Measurements from ENCODE around the gene NINL.

The NINL gene

DNA sequence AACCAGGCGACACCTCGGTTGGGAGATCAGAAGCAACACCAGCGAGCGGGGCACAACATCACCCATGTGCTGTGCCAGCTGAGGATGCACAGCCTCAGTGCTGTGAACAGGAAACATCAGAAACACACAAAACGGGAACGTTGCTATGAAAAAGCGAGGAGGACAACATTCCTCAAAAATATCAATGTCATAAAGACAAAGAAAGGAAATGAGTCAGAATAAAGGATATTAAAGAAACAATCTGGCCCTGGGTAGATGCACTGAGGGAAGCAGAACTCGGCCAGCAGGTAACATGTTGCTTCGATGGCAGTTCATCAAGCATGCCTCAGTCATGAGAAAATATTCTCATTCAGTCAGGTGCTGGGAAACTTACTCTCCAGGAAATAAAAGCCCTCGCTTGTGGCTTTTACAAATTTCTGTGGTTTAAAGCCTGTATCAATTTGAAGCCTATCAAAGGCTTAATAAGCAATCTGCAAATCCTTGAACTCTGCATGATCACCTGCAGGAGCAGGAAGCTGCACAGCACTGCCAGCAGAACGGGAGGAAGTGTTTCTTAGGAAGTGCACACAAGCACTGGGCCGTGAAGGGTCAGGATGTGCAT lies 100.3 kb downstream of the NINL start:
- Histone ChIP-seq H3K4me1 (ENCODE audit: insufficient read depth, low read length) (peaks cover 3% of the 10 kb centered on the region; the same call in 1 of the 2 replicates), H3K27me3 (ENCODE audit: insufficient read depth, low read length) (no peaks in the 10 kb centered on the region), H3K9me3 (ENCODE audit: insufficient read depth, low read depth, low read length) (no peaks in the 10 kb centered on the region), H3K36me3 (ENCODE audit: insufficient read depth, low read depth, low read length) (peaks cover 75% of the 10 kb centered on the region), H3K4me3 (ENCODE audit: low read length) (no peak overlapping the region), H3K27ac (ENCODE audit: low read length) (no peak overlapping the region), H3K9ac (ENCODE audit: low read depth, low read length) (no peak overlapping the region)

DNA sequence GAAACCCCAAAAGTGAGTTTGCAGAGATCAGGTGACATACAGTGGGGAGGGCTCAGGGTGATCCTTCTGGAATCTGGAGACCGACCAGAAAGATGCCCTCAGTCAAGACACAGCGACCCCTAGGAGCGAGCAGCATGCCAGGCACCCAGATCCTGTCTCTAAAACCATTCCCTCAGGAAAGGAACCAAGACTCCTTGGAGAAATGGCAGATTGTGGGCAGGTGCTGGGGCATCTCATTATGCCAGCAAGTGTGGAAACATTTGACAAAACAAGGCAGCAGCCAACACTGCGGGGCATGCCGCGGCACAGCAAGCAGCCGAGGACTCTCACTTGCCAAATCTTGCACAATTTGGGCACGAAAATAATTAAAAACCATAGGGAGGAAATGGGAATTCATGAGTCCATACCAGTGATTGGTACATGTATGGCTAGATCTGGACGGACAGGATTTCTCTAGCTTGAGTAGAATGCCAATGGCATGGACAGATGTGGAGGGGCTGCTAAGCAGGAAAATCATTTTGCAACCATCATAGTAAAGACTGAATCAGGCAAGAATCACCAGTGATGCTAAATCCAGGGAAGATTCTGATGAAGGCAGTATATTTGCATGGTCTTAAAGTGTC lies 101.0 kb downstream of the NINL start:
- Histone ChIP-seq H3K9ac (ENCODE audit: low read depth, low read length) (no peak overlapping the region), H3K4me3 (ENCODE audit: low read length) (no peak overlapping the region), H3K27me3 (ENCODE audit: insufficient read depth, low read length) (no peaks in the 10 kb centered on the region), H3K36me3 (ENCODE audit: insufficient read depth, low read depth, low read length) (peaks cover 82% of the 10 kb centered on the region), H3K4me1 (ENCODE audit: insufficient read depth, low read length) (no peaks in the 10 kb centered on the region), H3K27ac (ENCODE audit: low read length) (no peak overlapping the region), H3K9me3 (ENCODE audit: insufficient read depth, low read depth, low read length) (no peaks in the 10 kb centered on the region)

DNA sequence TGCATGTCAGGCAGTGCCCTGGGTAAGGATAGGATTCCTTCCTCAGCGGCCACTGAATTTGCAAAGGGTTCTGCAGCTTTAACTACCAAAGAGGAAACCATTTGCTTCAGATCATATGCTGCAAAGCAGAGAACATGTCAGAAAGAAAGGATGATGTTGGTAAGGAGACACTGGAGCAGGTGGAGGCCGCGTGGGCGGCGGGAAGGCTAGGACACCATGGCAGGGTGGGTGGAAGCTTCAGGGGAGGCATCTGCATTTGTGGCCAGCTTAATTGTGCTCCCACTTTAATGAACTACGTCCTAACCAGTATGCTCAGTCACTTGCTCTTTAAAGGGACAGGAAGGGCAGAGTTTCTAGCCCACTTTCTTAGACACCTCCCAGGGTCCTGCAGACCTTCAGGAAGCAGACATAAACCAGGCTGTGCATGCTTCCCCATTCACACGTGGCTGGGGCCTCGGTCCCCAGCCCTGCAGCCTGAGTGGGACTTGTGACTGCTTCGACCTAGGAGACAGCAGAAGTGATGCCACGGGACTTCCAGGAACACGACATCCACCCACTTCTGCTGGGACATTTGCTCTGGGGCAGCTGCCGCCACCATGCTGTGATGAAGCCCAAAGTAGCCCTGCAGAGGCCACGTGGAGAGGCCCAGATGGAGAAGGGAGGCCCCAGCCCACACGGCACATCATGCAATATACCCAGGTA lies 101.7 kb downstream of the NINL start:
- no peak overlapping the region for H3K4me3 ChIP-seq (ENCODE audit: low read length)
- H3K36me3 ChIP-seq (ENCODE audit: insufficient read depth, low read depth, low read length) = peaks cover 83% of the 10 kb centered on the region
- H3K27me3 ChIP-seq (ENCODE audit: insufficient read depth, low read length) = no peaks in the 10 kb centered on the region
- no peak overlapping the region for H3K9ac ChIP-seq (ENCODE audit: low read depth, low read length)
- H3K4me1 ChIP-seq (ENCODE audit: insufficient read depth, low read length) = no peaks in the 10 kb centered on the region
- no peaks in the 10 kb centered on the region for H3K9me3 ChIP-seq (ENCODE audit: insufficient read depth, low read depth, low read length)
- H3K27ac ChIP-seq (ENCODE audit: low read length) = no peak overlapping the region

DNA sequence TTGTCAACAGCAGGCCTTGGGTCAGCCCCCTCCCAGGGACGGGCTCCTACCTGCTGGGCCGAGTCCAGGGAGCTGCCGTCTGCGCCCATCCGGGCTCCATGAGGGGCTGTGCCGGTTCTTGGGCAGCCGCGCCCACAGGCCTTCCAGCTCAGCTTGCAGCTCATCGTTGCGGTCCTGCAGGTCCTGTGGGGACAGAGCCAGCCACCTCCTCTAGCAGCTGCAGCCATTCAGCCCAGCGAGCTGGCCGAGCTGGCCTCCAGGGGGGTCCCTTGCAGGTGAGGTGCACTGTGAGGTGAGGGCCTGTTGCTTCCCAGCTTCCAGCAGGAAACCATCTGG lies 103.4 kb downstream of the NINL start:
- Histone ChIP-seq H3K27me3 (ENCODE audit: insufficient read depth, low read length) (no peaks in the 10 kb centered on the region), H3K4me3 (ENCODE audit: low read length) (no peak overlapping the region), H3K36me3 (ENCODE audit: insufficient read depth, low read depth, low read length) (peaks cover 82% of the 10 kb centered on the region), H3K9me3 (ENCODE audit: insufficient read depth, low read depth, low read length) (no peaks in the 10 kb centered on the region), H3K27ac (ENCODE audit: low read length) (no peak overlapping the region), H3K9ac (ENCODE audit: low read depth, low read length) (no peak overlapping the region), H3K4me1 (ENCODE audit: insufficient read depth, low read length) (no peaks in the 10 kb centered on the region)

DNA sequence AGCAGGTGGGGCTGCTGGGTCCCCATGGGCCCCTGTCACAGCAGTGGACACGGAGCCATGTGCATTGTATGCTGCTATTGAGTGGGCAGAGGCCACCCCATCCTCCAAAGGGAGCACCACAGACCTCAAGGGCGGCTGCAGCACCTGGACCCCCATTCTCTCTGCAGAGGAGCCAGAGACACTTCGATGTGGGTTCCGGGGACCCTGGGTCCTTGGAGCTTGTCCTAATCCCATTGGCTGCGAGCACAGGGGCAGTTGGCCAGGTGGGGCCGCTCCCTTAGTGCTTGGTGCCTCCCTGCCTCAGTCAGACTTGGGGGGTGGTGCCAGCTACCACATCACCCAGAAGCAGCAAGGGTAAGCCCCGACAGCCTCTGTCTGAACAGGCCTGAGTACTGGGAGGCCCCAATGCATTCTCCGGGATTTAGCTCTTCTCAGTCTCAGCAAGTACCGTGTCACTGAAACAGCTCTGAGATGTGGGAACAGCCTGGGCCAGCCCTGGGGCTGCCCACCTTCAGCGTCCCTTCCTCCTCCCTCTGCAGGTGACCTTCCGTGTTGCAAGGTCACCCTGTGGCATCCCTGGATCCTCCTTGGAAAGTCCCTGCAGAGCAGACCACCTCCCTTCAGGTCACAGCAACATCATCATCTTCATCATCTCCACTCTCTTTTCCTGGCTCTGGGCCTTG lies 104.0 kb downstream of the NINL start:
- H3K27ac ChIP-seq (ENCODE audit: low read length) = no peak overlapping the region
- H3K9ac ChIP-seq (ENCODE audit: low read depth, low read length) = no peak overlapping the region
- no peaks in the 10 kb centered on the region for H3K27me3 ChIP-seq (ENCODE audit: insufficient read depth, low read length)
- H3K4me1 ChIP-seq (ENCODE audit: insufficient read depth, low read length) = no peaks in the 10 kb centered on the region
- H3K36me3 ChIP-seq (ENCODE audit: insufficient read depth, low read depth, low read length) = peaks cover 77% of the 10 kb centered on the region
- no peaks in the 10 kb centered on the region for H3K9me3 ChIP-seq (ENCODE audit: insufficient read depth, low read depth, low read length)
- H3K4me3 ChIP-seq (ENCODE audit: low read length) = no peak overlapping the region

DNA sequence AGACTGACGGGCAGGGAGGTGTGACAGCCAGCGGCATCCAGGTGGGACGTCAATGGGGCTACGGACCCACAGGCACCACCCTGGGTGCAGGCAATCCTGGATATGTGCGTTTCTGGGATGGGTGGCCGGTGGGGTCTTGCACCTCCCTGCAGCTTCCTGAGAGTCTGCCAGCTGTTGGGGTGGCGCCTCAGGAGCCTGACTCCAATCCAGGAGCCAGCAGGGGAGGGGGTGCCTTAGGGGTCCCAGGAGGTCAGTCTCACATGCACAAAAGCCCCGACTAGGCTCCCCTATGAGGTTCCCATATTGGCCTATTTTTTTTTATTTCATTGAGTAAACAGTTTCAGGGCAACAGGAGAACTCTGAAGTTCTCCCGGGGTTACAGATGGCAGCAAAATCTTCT lies 104.5 kb downstream of the NINL start:
- H3K9ac ChIP-seq (ENCODE audit: low read depth, low read length) = no peak overlapping the region
- H3K4me1 ChIP-seq (ENCODE audit: insufficient read depth, low read length) = no peaks in the 10 kb centered on the region

DNA sequence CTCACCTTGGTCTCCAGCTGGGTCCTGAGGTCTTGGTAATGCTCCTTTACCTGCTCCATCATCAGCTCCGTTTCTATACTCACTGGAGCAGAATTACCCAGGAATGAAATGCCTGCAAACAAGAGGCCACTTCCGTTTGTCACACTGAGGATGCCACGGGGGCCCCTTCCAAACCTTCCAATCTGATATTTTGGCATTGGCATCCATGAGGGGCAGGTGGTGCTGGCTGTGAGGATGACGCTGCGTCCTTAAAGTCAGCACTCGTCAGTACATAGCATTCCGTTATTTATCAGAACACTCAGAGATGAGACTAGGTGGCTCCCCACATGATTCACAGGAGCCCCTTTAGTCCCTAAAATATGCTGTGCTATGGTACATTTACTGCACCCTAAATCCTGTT lies 105.2 kb downstream of the NINL start:
- Histone ChIP-seq H3K9ac (ENCODE audit: low read depth, low read length) (no peak overlapping the region), H3K4me3 (ENCODE audit: low read length) (no peak overlapping the region), H3K9me3 (ENCODE audit: insufficient read depth, low read depth, low read length) (no peaks in the 10 kb centered on the region), H3K27me3 (ENCODE audit: insufficient read depth, low read length) (no peaks in the 10 kb centered on the region), H3K27ac (ENCODE audit: low read length) (no peak overlapping the region), H3K4me1 (ENCODE audit: insufficient read depth, low read length) (no peaks in the 10 kb centered on the region), H3K36me3 (ENCODE audit: insufficient read depth, low read depth, low read length) (peaks cover 74% of the 10 kb centered on the region)

More for the DNA sequence above, 104.5 kb downstream of the NINL start:
- Histone ChIP-seq H3K9me3 (ENCODE audit: insufficient read depth, low read depth, low read length) (no peaks in the 10 kb centered on the region), H3K27ac (ENCODE audit: low read length) (no peak overlapping the region), H3K4me3 (ENCODE audit: low read length) (no peak overlapping the region), H3K27me3 (ENCODE audit: insufficient read depth, low read length) (no peaks in the 10 kb centered on the region), H3K36me3 (ENCODE audit: insufficient read depth, low read depth, low read length) (peaks cover 78% of the 10 kb centered on the region)

DNA sequence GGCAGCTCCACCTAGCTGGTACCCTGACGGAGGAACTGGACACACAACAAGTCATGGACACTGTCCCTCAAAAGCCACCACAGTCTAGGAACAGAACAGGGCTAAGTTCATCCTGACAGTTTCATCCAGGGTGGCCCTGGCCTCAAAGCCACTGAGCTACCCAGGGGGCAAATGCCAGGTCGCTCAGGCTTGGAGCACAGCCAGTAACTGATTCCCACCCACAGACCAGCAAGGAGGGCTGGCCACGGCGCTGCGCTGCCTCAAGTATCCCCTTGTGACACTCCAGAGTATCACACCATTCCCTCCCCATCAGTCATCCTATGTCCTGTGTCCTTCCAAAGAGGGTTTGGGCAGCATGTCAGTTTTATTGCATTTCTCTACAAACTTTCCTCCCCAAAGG lies 105.7 kb downstream of the NINL start:
- Histone ChIP-seq H3K27me3 (ENCODE audit: insufficient read depth, low read length) (no peaks in the 10 kb centered on the region), H3K4me3 (ENCODE audit: low read length) (no peak overlapping the region), H3K9ac (ENCODE audit: low read depth, low read length) (no peak overlapping the region), H3K9me3 (ENCODE audit: insufficient read depth, low read depth, low read length) (no peaks in the 10 kb centered on the region), H3K36me3 (ENCODE audit: insufficient read depth, low read depth, low read length) (peaks cover 69% of the 10 kb centered on the region), H3K4me1 (ENCODE audit: insufficient read depth, low read length) (no peaks in the 10 kb centered on the region), H3K27ac (ENCODE audit: low read length) (no peak overlapping the region)

DNA sequence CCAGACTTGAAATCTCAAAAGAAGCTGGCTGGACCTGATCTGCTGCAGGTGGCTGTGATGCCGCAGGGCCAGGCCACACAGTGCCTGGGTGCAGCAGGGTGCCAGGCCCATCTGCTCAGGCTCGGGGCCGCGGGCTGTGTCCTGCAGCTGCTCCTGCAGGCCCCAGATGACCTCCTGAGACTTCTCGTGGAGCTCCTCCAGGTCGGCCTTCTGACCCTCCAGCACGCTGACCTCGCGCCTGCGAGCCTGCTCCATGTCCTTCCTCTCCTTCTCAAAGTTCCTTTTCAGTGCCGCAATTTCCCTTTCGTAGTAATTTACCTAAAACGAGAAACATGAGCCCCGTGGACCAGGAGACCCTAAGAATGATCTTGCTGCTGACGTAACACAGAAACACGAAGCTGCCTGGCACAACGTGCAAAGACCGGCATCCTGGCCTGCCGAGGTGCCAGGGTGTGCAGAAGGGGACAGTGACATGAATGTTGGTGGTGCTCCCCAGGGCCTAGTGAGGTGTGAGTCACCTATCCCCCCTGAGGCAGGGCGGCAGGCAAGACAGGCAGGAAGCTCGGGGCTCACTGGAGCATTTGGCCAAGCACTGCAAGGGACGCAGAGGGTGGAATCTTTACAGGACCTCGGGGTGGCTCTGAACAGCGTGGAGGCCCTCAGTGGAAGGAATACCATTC lies 106.3 kb downstream of the NINL start:
- H3K4me1 ChIP-seq (ENCODE audit: insufficient read depth, low read length) = no peaks in the 10 kb centered on the region
- H3K27me3 ChIP-seq (ENCODE audit: insufficient read depth, low read length) = no peaks in the 10 kb centered on the region
- no peak overlapping the region for H3K27ac ChIP-seq (ENCODE audit: low read length)
- no peak overlapping the region for H3K9ac ChIP-seq (ENCODE audit: low read depth, low read length)
- H3K4me3 ChIP-seq (ENCODE audit: low read length) = no peak overlapping the region
- peaks cover 69% of the 10 kb centered on the region for H3K36me3 ChIP-seq (ENCODE audit: insufficient read depth, low read depth, low read length)
- H3K9me3 ChIP-seq (ENCODE audit: insufficient read depth, low read depth, low read length) = no peaks in the 10 kb centered on the region

DNA sequence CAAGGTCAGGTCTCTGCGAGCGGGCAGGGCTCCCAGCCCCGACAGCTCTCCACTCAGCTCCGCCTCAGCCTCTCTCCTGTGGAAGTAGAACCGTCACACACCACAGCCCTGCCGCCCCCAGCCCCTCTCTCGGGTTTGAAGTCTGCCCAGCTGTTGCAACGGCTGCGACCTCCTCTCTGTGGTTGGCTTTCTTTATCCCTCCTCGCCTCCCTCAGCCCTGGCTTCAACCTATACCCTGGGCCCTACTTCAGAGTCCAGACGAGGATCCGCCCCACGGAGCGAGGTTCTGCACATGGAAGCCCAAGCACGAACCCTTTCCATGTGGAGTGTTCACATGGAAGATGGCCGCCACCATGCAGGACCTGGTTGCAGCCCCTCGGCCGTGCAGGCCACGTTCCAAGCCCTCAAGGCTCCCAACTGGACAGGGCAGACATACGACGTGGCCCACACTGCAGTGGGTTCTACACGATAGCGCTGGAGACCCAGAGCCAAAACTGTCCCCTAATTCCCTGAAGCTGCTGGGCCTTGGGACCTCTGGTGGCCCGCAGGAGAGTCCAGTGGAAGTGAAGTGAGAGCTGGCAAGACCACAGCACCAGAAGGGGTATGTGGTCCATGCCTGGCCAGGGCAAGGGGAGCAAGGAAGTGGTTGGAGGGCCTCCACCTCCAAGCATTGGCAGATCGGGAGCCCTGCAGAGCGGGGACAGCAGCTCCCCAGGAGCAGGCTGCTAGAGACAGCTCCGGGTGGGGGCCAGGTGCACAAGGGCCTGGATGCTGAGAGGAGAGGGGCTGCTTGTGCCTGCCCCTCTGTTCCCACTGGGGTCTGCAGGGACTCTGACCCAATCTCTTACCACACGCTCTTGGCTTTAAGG lies 108.1 kb downstream of the NINL start:
- Histone ChIP-seq H3K4me1 (ENCODE audit: insufficient read depth, low read length) (no peaks in the 10 kb centered on the region), H3K9ac (ENCODE audit: low read depth, low read length) (no peak overlapping the region), H3K27me3 (ENCODE audit: insufficient read depth, low read length) (no peaks in the 10 kb centered on the region), H3K4me3 (ENCODE audit: low read length) (no peak overlapping the region), H3K27ac (ENCODE audit: low read length) (no peak overlapping the region), H3K36me3 (ENCODE audit: insufficient read depth, low read depth, low read length) (peaks cover 71% of the 10 kb centered on the region), H3K9me3 (ENCODE audit: insufficient read depth, low read depth, low read length) (no peaks in the 10 kb centered on the region)
